Measurements from ENCODE around the gene MMD2. TPM values are rescaled to one million over a fixed set of nuclear protein-coding genes. Genes with fewer than 3 reads are reported as not detected.
A peak's percentile ranks its signal among the peaks of the same experiment; 100 is the strongest.

The MMD2 gene
- total RNA-seq, 3 donors from 2014 or later = not detected

DNA sequence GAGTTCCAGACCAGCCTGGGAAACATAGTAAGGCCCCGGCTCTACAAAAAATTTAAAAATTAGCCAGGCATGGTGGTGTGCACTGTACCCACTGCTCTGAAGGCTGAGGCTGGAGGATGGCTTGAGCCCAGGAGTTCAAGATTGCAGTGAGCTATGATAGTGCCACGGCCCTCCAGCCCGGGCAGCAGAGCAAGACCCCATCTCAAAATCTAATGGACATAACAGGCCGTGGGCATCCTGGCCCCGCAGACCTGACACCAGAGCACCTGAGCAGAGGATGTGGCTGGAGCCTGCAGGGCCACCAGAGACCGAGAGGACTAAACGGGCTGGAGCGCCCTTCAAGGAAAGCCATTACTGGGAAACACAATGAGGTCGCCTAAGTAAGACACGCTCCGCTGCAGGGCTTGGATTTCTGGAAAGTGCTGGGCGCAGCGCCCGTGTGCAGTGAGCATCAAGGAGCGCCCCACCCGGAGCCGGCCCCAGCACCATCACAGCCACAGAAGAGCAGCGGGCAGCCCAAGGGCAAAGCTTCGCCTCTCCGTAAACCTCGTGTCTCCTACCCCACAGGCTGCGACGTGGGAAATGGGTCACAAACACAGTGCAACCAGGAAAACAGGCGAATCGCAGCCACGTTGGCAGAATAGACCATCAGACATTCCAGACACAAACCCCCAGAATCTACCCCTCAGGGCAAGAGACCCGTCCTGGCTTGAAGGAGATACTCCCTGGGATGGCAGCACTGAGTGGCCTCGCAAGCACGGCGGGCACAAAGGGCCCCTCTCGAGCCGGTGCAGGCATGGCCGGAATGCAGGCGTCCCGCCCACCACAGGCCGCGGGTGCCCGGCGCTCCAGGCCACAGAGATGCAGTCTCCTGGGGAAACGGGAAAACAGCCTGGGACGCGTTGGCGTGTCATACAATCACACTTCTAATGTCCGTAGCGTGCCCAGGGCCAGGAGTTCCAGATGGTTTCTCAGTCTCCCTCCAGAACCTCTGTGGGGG lies 80.4 kb downstream of the MMD2 start:
- peaks cover 12% of the 10 kb centered on the region for H3K4me1 Mint-ChIP-seq (ENCODE audit: low read depth)
- no peaks in the 10 kb centered on the region for H3K36me3 Mint-ChIP-seq (ENCODE audit: insufficient read depth)
- H3K27me3 Mint-ChIP-seq (ENCODE audit: low read depth) = peaks cover 19% of the 10 kb centered on the region
- no peak overlapping the region for H3K4me3 Mint-ChIP-seq
- ATAC-seq (no peak), DNase-seq (no peak)
- H3K9me3 Mint-ChIP-seq = no peaks in the 10 kb centered on the region

- Mint-ChIP-seq H3K36me3 (ENCODE audit: insufficient read depth) (no peaks in the 10 kb centered on the region), H3K4me1 (ENCODE audit: low read depth) (no peaks in the 10 kb centered on the region), H3K4me3 (no peak overlapping the region), H3K9me3 (no peaks in the 10 kb centered on the region), H3K27me3 (ENCODE audit: low read depth) (peaks cover 18% of the 10 kb centered on the region)
- ATAC-seq = no peak
- no peak for DNase-seq
Observed at GRCh38 chr7:4876586-4876985, 82.4 kb downstream of the MMD2 start.

GRCh38 chr7:4875391-4875790 lies 83.6 kb downstream of the MMD2 start:
- H3K36me3 Mint-ChIP-seq (ENCODE audit: insufficient read depth) = no peaks in the 10 kb centered on the region
- H3K4me1 Mint-ChIP-seq (ENCODE audit: low read depth) = no peaks in the 10 kb centered on the region
- H3K9me3 Mint-ChIP-seq = no peaks in the 10 kb centered on the region
- H3K4me3 Mint-ChIP-seq = no peak overlapping the region
- DNase-seq = no peak
- no peak for ATAC-seq
- peaks cover 21% of the 10 kb centered on the region for H3K27me3 Mint-ChIP-seq (ENCODE audit: low read depth)

- H3K27me3 Mint-ChIP-seq (ENCODE audit: low read depth) = peaks cover 26% of the 10 kb centered on the region
- H3K36me3 Mint-ChIP-seq (ENCODE audit: insufficient read depth) = no peaks in the 10 kb centered on the region
- H3K4me1 Mint-ChIP-seq (ENCODE audit: low read depth) = no peaks in the 10 kb centered on the region
- DNase-seq (no peak), ATAC-seq (no peak)
- H3K4me3 Mint-ChIP-seq = no peak overlapping the region
- H3K9me3 Mint-ChIP-seq = no peaks in the 10 kb centered on the region
Observed at GRCh38 chr7:4873071-4873944, 85.7 kb downstream of the MMD2 start.

- Mint-ChIP-seq H3K36me3 (ENCODE audit: insufficient read depth) (no peaks in the 10 kb centered on the region), H3K9me3 (no peaks in the 10 kb centered on the region), H3K4me1 (ENCODE audit: low read depth) (no peaks in the 10 kb centered on the region), H3K27me3 (ENCODE audit: low read depth) (peaks cover 28% of the 10 kb centered on the region), H3K4me3 (no peak overlapping the region)
- ATAC-seq (no peak), DNase-seq (no peak)
Observed at GRCh38 chr7:4871930-4872675, 86.9 kb downstream of the MMD2 start.

DNA sequence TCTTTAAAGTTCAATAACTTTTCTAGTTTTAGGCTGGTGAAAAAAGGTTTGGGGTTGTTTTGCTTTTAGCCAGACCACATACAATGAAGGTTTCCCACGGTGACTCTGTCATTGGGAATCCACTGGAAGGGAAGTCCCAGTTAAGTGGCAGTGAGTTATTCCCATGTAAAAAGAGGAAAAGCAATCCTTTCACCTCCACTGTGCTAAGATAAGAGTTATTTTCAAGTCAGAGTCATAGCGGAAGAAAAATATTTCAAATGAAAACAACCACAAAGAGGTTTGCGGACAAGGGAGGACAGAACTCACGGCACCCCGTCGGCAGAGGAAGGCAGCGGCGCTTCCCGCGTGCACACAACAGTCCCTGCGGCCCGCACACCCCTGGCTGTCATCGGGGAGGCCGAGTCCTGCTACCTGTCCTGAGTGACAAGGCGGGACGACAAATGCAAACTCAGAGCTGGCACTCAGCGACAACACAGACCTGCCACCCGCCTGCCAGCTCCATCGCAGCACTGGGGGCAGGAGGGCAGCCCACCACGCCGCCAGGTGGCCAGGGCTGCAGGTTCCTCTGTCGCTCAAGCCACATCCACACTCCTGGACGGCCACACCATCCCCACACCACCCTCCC lies 87.8 kb downstream of the MMD2 start:
- H3K9me3 Mint-ChIP-seq = no peaks in the 10 kb centered on the region
- no peaks in the 10 kb centered on the region for H3K4me1 Mint-ChIP-seq (ENCODE audit: low read depth)
- ATAC-seq (peak in 1 of 2 donors; percentile 27), DNase-seq (no peak)
- H3K27me3 Mint-ChIP-seq (ENCODE audit: low read depth) = peaks cover 29% of the 10 kb centered on the region
- H3K4me3 Mint-ChIP-seq = no peak overlapping the region
- H3K36me3 Mint-ChIP-seq (ENCODE audit: insufficient read depth) = no peaks in the 10 kb centered on the region

- Mint-ChIP-seq H3K4me1 (ENCODE audit: low read depth) (no peaks in the 10 kb centered on the region), H3K27me3 (ENCODE audit: low read depth) (peaks cover 51% of the 10 kb centered on the region), H3K9me3 (no peaks in the 10 kb centered on the region), H3K36me3 (ENCODE audit: insufficient read depth) (no peaks in the 10 kb centered on the region), H3K4me3 (no peak overlapping the region)
- DNase-seq (no peak), ATAC-seq (no peak)
Observed at GRCh38 chr7:4868493-4868892, 90.5 kb downstream of the MMD2 start.

- Mint-ChIP-seq H3K36me3 (ENCODE audit: insufficient read depth) (no peaks in the 10 kb centered on the region), H3K4me1 (ENCODE audit: low read depth) (peaks cover 1% of the 10 kb centered on the region), H3K27me3 (ENCODE audit: low read depth) (peaks cover 54% of the 10 kb centered on the region), H3K9me3 (no peaks in the 10 kb centered on the region), H3K4me3 (no peak overlapping the region)
- ATAC-seq (no peak), DNase-seq (no peak)
Observed at GRCh38 chr7:4866528-4867496, 92.2 kb downstream of the MMD2 start.

DNA sequence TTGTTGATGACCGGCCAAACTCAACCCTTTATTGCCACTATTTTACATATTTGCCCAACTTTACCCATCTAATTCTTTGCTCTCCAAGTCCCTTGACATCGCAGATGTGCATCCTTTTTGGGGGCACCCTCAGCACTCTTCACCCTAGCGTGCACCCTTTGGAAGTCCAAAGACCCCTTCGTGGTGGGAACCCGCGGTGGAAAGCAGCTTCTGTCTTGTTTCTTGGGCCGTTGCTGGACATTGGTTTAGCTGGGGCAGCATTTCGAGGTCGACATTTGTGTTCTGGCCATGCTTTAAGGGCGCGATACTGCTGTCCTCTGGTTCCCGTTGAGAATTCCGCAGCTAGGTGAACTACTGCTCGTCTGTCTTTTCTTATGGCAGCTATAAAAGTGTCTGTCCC lies 96.8 kb downstream of the MMD2 start:
- H3K4me3 Mint-ChIP-seq = peak overlapping the region; percentile 55
- H3K27me3 Mint-ChIP-seq (ENCODE audit: low read depth) = peaks cover 52% of the 10 kb centered on the region
- H3K9me3 Mint-ChIP-seq = no peaks in the 10 kb centered on the region
- H3K4me1 Mint-ChIP-seq (ENCODE audit: low read depth) = peaks cover 1% of the 10 kb centered on the region
- DNase-seq (no peak), ATAC-seq (no peak)
- H3K36me3 Mint-ChIP-seq (ENCODE audit: insufficient read depth) = no peaks in the 10 kb centered on the region

DNA sequence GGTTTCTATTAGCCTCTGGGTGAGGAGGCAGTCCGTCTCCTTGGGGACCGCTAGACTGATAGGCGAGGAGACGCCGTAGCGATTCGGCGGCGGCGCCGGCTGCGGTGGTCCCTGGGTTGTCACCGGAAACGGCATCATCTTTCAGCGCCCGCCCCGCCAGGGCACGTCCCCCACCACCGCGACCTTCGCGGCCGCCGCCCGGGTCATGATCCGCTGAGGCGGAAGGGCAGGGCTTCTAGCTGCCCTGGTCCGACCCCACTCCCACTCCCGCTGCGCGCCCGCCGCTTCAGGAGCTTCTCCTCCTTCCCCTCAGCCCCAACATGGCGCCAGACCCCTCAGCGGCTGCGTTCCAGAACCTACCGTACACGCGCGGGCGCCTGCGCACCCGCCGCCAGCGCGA lies 97.3 kb downstream of the MMD2 start, which contains the start of gene PAPOLB:
PAPOLB (minus strand) TSS at position 358 of the 400 bp plus-strand sequence; CDS start at position 138, 220 bp downstream.
- Mint-ChIP-seq H3K4me3 (peak within 1 kb of the TSS; percentile 55), H3K36me3 (ENCODE audit: insufficient read depth) (no peaks in the 10 kb centered on the region), H3K9me3 (no peaks in the 10 kb centered on the region), H3K4me1 (ENCODE audit: low read depth) (peaks cover 1% of the 10 kb centered on the region), H3K27me3 (ENCODE audit: low read depth) (peaks cover 52% of the 10 kb centered on the region)
- no peak for DNase-seq
- peak; percentile 52 to 67 for ATAC-seq

DNA sequence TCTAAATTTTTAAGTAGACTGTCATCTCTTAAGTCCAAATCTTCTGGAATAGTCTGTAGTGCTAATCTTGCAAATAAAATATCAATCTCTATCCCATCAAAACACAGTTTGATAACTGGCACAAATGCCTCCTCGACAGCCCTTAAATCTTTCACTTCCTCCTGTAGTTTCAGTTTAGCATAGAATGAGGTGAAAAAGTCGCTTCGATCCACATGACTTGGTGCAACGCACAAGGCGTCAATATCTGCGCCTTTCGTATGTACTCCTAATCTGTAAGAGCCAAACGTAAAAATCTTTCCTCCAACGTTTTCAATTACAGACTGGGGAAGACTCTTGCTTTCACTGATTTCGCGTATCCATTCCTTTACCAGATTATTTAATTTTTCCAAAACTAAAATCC lies 97.8 kb downstream of the MMD2 start:
- Mint-ChIP-seq H3K4me3 (peak overlapping the region; percentile 55), H3K36me3 (ENCODE audit: insufficient read depth) (no peaks in the 10 kb centered on the region), H3K4me1 (ENCODE audit: low read depth) (peaks cover 1% of the 10 kb centered on the region), H3K27me3 (ENCODE audit: low read depth) (peaks cover 55% of the 10 kb centered on the region), H3K9me3 (no peaks in the 10 kb centered on the region)
- DNase-seq (no peak), ATAC-seq (no peak)

DNA sequence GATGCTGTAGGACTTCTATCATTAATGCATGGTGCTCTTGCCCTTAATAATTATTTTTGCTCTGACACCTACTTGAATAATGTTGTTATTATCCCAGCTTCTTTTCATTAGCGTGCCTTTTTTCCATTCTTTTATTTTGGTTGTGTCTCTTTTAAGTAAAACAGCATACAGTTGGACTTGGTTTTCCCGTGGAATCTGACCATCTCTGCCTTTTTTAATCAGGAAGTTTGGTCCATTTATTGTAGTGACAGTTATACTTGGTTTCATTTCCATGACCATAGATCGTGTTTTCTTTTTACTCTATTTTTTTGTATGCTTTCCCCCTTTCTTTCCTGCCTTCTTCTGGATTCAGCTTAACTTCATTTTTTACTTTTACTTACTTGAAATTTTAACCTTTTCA lies 101.8 kb downstream of the MMD2 start:
- peaks cover 1% of the 10 kb centered on the region for H3K4me1 Mint-ChIP-seq (ENCODE audit: low read depth)
- H3K27me3 Mint-ChIP-seq (ENCODE audit: low read depth) = peaks cover 21% of the 10 kb centered on the region
- H3K4me3 Mint-ChIP-seq = no peak overlapping the region
- DNase-seq = no peak
- no peaks in the 10 kb centered on the region for H3K9me3 Mint-ChIP-seq
- H3K36me3 Mint-ChIP-seq (ENCODE audit: insufficient read depth) = no peaks in the 10 kb centered on the region
- ATAC-seq = no peak

All from activated T-cell treated with anti-CD3 and anti-CD28 coated beads, Interleukin-2, amount 50 U/mL, for 4 hours (primary cell).